ENCODE data around the gene PSMF1.

Gene PSMF1

GRCh38 chr20:1164871-1165270 lies 46.5 kb downstream of the PSMF1 start:
- DNase-seq (ENCODE audit: low read depth in 2 of 2) = no peak

- DNase-seq (ENCODE audit: low read depth in 2 of 2) = no peak
Observed at GRCh38 chr20:1165521-1165920, 47.1 kb downstream of the PSMF1 start.

- DNase-seq (ENCODE audit: low read depth in 2 of 2) = no peak
Observed at GRCh38 chr20:1165941-1166340, 47.5 kb downstream of the PSMF1 start.

DNA sequence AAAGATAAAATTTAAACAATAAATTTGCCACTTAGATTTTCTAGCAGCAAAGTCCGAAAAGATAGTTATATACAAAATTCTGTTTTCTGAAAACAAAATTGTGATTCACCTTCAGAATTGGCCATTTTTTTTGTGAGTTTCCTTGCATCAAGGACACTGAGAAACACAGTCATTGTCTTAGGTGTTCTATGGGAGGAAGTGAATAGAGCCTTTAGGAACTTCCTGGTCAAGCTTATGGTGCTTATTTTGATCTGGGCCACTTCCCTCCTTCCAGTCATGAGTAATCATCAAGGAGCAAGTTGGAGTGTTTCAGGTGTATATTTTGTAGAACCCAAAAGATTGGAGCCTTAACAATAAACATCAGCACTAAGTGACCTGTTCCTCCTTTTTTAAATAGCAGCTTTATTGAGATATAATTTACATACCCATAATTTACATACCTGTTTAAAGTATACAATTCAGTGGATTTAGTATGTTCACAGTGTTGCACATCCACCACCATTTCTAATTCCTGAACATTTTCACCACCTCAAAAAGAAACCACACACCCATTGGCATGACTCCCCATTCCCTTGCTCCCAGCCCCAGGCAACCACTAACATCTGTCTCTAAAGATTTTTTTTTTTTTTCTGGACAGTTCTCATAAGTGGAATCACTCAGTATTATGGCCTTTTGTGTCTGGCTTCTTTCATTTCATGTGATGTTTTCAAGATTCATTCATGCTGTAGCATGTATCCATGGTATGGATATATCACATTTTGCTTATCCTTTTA lies 48.7 kb downstream of the PSMF1 start:
- no peak for DNase-seq (ENCODE audit: low read depth in 2 of 2)

GRCh38 chr20:1169224-1169623 lies 50.8 kb downstream of the PSMF1 start:
- DNase-seq (ENCODE audit: low read depth in 2 of 2) = no peak

GRCh38 chr20:1171461-1172093 lies 53.2 kb downstream of the PSMF1 start:
- DNase-seq (ENCODE audit: low read depth in 2 of 2) = no peak

DNA sequence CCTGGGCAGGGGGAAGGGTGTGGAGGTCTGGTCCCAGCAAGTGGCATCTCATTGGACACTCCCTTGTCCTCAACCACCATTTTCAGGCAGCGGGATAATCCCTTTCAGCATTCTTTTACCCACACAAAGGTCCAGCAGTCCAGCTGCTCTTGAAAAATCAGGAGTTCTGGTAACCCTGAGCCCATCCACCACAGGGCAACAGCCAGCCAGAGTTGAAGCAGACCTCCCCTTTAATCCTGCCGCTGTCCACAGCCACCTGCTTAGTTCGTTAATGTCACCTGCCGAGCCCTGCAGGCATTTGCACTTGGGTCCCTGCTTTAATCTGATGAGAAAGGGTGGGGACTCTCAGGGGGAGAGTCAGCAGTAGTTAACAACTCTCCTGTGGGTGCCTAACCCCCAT lies 55.3 kb downstream of the PSMF1 start:
- DNase-seq (ENCODE audit: low read depth in 2 of 2) = no peak

- DNase-seq (ENCODE audit: low read depth in 2 of 2) = no peak
Observed at GRCh38 chr20:1174787-1175186, 56.4 kb downstream of the PSMF1 start.

DNA sequence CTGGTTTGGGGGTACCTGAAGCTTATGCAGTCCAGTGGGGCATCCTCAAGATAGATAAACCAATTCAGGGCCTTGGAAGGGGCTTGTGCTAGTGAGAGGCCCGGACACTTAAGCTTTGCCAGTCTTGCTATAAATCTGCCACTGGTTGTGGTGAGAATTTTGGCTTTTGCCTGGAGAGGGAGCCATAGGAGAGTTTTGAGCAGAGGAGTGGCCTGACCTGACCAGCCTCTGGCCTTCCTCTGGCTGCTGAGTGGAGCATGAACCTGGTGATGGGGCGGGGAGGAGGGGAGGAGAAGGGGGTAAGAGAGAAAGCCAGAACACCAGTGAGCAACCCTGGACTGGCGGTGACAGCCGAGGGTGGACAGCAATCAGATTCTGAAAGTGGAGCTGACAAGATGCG lies 59.3 kb downstream of the PSMF1 start:
- DNase-seq (ENCODE audit: low read depth in 2 of 2) = no peak

- no peak for DNase-seq (ENCODE audit: low read depth in 2 of 2)
Observed at GRCh38 chr20:1178103-1178502, 59.7 kb downstream of the PSMF1 start.

- no peak for DNase-seq (ENCODE audit: low read depth in 2 of 2)
Observed at GRCh38 chr20:1178623-1179022, 60.2 kb downstream of the PSMF1 start.

- no peak for DNase-seq (ENCODE audit: low read depth in 2 of 2)
Observed at GRCh38 chr20:1180949-1181348, 62.5 kb downstream of the PSMF1 start.

DNA sequence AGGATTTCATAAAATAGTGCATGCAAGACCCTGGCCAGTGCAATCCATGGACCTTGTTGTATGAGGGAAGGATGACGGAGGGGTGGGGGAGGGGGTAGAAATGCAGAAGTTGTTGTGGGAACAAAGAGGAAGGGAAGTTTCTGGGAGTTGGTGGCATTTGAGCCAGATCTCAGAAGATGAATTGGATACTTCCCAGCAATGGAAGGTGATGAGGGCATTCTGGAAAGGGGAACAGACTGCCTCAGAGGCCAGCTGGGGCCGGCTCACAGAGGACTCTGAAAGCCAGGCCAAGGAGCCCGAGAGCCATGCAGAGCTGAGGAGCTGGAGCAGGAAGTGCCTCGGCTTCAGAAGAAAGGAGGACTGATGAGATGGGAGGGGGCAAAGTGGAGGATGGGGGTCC lies 63.7 kb downstream of the PSMF1 start:
- DNase-seq (ENCODE audit: low read depth in 2 of 2) = no peak

DNA sequence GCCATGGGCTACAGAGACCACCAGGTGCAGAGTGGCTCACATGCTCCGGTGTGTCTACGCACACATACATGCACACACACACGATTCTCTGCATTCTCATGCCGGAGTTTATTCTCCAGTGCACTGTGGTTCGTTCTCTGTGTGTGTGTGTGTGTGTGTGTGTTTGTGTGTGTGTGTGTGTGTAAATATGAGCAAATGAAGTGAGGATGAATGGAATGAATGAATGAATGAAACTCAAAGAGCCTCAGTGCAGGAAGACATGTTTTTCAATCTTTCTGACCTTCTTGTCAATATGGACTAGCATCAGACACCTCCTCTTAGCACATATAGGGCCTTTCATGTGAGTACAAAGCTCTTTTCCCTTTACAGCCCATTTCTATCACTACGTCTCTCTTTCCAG lies 64.8 kb downstream of the PSMF1 start:
- no peak for DNase-seq (ENCODE audit: low read depth in 2 of 2)

GRCh38 chr20:1184260-1184637 lies 65.8 kb downstream of the PSMF1 start:
- no peak for DNase-seq (ENCODE audit: low read depth in 2 of 2)

- no peak for DNase-seq (ENCODE audit: low read depth in 2 of 2)
Observed at GRCh38 chr20:1184638-1185315, 66.4 kb downstream of the PSMF1 start, which contains the start of gene TMEM74B. Gene TMEM74B (minus strand): TSS chr20:1184981. CDS start chr20:1183801, 1,180 bp downstream.

- no peak for DNase-seq (ENCODE audit: low read depth in 2 of 2)
Observed at GRCh38 chr20:1185316-1185741, 66.9 kb downstream of the PSMF1 start.

DNA sequence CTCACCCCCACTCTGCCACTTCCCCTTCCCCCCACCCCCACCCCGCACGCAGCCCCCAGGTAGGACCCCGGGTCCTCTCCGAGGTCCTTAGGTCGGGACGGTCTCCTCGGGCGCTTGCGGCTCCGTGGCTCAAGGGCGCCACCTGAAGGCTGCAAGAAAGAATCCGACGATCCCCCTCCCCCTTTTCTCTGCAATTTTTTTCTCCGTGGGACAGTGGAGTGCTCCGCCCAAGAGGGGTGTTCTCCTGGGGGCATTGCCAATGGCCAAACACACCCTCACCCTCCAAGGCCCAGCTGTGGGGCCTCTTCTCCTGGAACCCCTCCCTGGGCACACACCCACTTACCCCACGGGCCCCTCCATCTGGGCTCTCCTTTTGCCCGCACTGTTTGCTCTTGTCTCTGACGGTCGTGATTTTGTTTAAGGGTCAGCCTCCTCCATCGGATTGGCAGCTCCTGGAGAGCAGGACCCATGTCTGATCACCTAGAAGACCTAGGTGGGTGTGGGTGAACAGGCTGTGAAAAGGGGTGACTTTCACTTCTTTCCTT lies 67.5 kb downstream of the PSMF1 start:
- DNase-seq (ENCODE audit: low read depth in 2 of 2) = peak; percentile 45 to 49

DNA sequence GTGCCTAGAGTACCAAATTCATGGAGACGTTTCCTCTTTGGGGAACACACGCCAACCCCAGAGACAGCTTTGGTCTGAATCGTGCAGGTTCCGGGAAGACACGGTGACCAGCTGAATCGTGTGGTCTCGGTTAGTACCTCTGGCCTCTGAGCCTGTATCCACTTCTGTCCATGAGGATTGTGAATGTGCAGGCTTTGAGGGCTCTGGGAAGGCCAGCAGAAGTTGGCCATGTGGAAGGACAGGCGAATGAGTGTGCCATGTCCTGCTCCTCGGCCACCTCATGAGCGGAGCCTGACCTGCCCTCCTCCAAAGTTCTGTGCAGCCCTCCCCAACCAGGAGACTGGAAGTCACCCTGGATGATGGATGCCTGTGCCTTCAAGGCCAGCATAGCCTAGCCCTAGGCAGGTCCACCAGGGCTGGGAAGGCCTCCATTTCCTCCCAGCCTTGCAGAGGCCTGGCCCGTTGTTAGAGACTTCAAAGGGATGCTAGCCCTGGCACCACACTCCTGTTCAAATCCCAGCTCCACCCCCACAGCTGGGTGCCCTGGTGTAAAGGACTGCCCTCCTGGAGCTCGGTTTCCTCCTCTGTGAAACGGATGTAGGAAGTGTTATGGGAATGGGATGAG lies 68.1 kb downstream of the PSMF1 start:
- no peak for DNase-seq (ENCODE audit: low read depth in 2 of 2)

GRCh38 chr20:1187605-1188171 lies 69.3 kb downstream of the PSMF1 start:
- DNase-seq (ENCODE audit: low read depth in 2 of 2) = no peak

GRCh38 chr20:1188347-1188746 lies 69.9 kb downstream of the PSMF1 start:
- DNase-seq (ENCODE audit: low read depth in 2 of 2) = no peak

GRCh38 chr20:1189827-1190226 lies 71.4 kb downstream of the PSMF1 start:
- DNase-seq (ENCODE audit: low read depth in 2 of 2) = no peak

Data from stimulated activated CD4-positive, alpha-beta T cell treated with anti-CD3 and anti-CD28 coated beads, Interleukin-4, amount 100 ng/mL, for 48 hours (primary cell).